HFF-Myc (cell line): ENCODE data around the gene WFDC6.
"Not testable (repeated sequence)": the region's sequence is repeated elsewhere in the genome, so short reads cannot be mapped to it uniquely, and the experiment has no call there.

Source experiments
- DNase-seq: peaks from one replicate; pipeline ENCODE4 v3.0.0-alpha.2; 2011; ENCODE audit warnings: low read depth; ENCODE audit errors: extremely low read depth
- H3K4me3 ChIP-seq: replicated peaks from 2 replicates; pipeline ENCODE4 v1.5.1; 2011; ENCODE audit warnings: low read depth, mild to moderate bottlenecking, control low read depth, low read length
- TF ChIP-seq, protein P1 (sequence below): IDR thresholded peaks from 2 replicates; pipeline ENCODE4 v1.5.1; 2012; ENCODE audit warnings: mild to moderate bottlenecking, low read depth, low read length, control low read depth; ENCODE audit errors: missing control alignments

Gene WFDC6

DNA sequence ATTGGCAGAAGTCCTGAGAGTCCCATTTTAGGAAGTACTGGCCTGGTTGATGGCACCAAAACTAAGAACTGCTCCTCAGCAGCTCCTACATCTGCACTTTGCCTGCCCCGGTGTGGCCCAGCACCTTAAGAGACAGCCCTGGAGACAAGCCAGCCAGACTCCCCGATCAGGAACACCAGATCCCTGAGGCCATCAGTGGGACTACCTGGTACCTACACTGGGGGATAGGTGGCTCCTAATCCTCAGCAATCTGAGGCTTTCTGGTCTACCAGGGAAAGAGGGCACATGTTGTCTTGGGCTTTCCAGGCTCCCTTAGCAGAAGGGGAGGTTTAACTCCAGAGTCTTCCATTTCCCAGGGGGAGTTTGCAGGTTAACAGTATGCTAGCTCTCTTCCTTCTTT, at the start of gene WFDC6:
Gene WFDC6 (minus strand): TSS at position 101 of the 400 bp plus-strand sequence. CDS start 75 bp downstream, at position 26.
- no peak within 1 kb of the TSS for H3K4me3 ChIP-seq
- TF ChIP-seq, protein P1, sequence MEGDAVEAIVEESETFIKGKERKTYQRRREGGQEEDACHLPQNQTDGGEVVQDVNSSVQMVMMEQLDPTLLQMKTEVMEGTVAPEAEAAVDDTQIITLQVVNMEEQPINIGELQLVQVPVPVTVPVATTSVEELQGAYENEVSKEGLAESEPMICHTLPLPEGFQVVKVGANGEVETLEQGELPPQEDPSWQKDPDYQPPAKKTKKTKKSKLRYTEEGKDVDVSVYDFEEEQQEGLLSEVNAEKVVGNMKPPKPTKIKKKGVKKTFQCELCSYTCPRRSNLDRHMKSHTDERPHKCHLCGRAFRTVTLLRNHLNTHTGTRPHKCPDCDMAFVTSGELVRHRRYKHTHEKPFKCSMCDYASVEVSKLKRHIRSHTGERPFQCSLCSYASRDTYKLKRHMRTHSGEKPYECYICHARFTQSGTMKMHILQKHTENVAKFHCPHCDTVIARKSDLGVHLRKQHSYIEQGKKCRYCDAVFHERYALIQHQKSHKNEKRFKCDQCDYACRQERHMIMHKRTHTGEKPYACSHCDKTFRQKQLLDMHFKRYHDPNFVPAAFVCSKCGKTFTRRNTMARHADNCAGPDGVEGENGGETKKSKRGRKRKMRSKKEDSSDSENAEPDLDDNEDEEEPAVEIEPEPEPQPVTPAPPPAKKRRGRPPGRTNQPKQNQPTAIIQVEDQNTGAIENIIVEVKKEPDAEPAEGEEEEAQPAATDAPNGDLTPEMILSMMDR: no peak
- DNase-seq: no peak

DNA sequence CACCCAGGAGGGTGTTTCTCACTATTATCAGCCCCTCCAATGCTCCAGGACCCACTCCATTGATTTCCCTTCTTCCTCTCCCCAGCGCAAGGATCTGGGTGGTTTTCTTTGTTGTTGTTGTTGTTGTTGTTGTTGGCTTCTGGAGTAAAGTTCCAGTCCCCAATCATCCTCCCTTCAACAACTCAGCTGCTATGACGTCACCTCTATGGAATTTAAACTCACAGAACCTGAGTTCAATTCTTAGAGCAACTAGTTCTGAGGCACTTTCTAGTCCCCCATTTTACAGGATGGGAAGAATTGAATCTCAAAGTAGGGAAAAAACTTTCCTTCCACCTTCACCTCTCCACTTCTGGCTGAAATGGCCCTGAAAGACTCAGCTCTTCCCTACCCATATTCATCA, 49.5 kb upstream of the WFDC6 start:
- H3K4me3 ChIP-seq: no peak overlapping the region
- TF ChIP-seq, protein P1: no peak
- DNase-seq: no peak

DNA sequence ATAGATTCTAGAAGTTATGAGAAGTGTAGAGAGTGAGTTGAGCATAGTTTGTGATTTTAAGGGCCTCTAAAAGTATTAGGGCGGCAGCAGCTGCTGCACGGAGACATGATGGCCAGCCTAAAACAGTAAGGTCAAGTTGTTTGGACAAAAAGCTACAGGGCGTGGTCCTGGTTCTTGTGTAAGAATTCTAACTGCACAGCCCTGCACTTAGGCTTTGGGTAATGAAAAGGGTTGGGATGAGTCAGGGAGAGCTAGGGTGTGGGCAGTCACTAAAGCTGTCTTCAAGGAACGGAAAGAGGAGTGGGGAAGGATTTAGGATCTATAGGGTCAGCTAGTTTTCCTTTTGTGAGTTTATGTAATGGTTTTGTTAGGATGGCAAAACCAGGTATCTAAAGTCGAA, 46.7 kb upstream of the WFDC6 start:
- DNase-seq, H3K4me3 ChIP-seq: not testable (repeated sequence)

DNA sequence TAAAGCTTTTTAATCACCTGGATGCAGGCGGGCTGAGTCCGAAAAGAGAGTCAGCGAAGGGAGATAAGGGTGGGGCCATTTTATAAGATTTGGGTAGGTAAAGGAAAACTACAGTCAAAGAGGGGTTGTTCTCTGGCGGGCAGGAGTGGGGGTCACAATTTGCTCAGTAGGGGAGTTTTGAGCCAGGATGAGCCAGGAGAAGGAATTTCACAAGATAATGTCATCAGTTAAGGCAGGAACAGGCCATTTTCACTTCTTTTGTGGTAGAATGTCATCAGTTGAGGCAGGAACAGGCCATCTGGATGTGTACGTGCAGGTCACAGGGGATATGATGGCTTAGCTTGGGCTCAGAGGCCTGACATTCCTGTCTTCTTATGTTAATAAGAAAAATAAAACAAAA, 45.0 kb upstream of the WFDC6 start:
- DNase-seq, H3K4me3 ChIP-seq: not testable (repeated sequence)

DNA sequence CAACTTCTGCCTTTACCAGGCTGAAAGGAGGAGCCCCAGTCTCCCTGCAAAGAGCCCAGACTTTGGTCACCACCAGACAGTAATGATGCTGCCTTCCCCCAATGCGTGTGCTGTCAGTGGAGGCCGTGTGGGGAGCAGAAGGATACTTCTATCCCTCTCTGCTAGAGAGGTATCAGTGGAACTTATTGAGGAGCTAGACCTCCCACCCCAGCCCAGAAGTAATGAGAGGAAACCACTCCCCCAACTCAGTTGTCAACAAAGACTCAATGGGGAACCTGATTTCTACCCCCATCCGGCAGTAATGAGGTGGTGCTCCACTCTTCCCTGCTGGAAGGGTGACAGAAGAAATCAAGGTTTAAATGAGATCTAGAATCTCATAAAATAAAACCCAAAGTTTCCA, 44.2 kb upstream of the WFDC6 start:
- TF ChIP-seq, protein P1: no peak
- no peak for DNase-seq
- H3K4me3 ChIP-seq: no peak overlapping the region

DNA sequence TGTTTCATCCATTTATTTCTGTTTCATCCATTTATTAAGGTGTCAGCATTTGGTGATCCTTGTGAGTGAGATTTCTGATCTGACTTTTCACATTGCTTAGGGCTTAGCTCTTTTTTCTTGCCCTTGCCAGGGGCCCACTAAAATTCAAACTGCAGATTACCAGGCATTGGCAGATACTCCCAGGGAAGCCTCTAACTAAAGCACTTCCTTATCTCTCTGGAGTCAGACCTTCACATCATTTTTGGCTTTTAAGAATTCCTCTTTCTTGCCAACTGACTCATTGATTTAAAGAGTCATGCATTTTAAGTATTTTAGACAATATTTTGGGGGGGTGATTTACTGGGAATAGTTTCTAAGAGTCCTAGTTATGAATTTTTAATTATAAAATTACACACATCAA, 42.4 kb upstream of the WFDC6 start:
- H3K4me3 ChIP-seq: no peak overlapping the region
- DNase-seq: no peak
- TF ChIP-seq, protein P1: no peak

DNA sequence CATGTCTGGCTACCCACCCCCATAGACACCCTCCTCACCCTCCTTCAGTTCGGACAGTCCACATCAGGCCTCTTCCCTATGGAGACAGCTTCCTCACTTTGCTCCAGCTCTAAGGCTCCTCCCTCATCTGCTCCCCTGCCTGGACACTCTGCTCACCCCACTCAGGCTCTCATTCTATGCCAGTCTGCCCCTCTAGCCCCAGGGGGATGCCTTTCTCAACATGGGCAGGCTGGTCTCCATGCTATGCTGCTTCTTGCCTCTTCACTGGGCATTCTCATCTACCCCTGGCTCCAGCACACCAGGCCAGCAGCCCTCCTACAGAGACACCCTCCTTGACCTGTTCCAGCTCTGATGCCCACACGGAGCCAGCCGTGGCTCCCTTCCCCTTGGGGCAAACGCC, 39.9 kb upstream of the WFDC6 start, which contains the start of gene WFDC8:
Gene WFDC8 (minus strand): TSS at position 101 of the 400 bp plus-strand sequence. CDS start 37 bp downstream, at position 64.
- H3K4me3 ChIP-seq: no peak within 1 kb of the TSS
- TF ChIP-seq, protein P1: no peak
- no peak for DNase-seq

DNA sequence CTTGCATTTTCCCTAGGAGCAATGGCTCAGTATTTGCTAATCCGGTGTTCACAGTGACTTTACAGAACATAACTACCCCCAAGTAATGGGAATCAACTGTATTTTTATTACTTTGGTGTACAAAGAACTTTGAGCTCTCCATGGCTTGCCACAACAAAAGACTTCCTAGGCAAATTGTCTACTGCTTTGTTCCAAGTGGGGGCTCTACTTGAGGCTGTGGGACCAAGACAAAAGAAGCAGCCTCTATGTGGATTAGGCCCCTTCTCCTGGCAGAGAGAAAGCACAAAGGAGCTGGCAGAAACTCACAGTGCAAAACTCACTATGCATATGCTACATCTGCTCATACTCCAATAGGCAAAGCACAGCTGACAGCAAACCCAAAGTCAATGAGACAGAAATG, 38.9 kb upstream of the WFDC6 start:
- H3K4me3 ChIP-seq: no peak overlapping the region
- no peak for DNase-seq
- TF ChIP-seq, protein P1: no peak
